HepG2 (cell line): ENCODE measurements around the gene MAP3K19. TPM values are rescaled to one million over a fixed set of nuclear protein-coding genes. Genes with fewer than 3 reads are reported as not detected.

Experiments used
- ARID4A ChIP-seq: sonication (generic); formaldehyde crosslinking; IDR thresholded peaks from 2 replicates; pipeline ENCODE4 v1.5.0; 2020; ENCODE audit warnings: mild to moderate bottlenecking, missing genetic modification reagents, borderline replicate concordance
- BATF2 ChIP-seq: sonication (generic); formaldehyde crosslinking; IDR thresholded peaks from 2 replicates; pipeline ENCODE4 v1.8.0; 2022; ENCODE audit warnings: mild to moderate bottlenecking, missing genetic modification reagents, moderate library complexity
- CAMTA2 ChIP-seq: sonication (generic); formaldehyde crosslinking; IDR thresholded peaks from 2 replicates; pipeline ENCODE4 v1.4.0; 2020; ENCODE audit warnings: mild to moderate bottlenecking, missing genetic modification reagents, borderline replicate concordance
- CHCHD3 ChIP-seq: sonication (generic); formaldehyde crosslinking; IDR thresholded peaks from 2 replicates; pipeline ENCODE4 v1.8.0; 2022; ENCODE audit warnings: mild to moderate bottlenecking, missing genetic modification reagents, moderate library complexity
- CREB3 ChIP-seq: sonication (generic); formaldehyde crosslinking; IDR thresholded peaks from 2 replicates; pipeline ENCODE4 v1.5.0; 2020; ENCODE audit warnings: missing genetic modification reagents
- ETS1 ChIP-seq: sonication (generic); formaldehyde crosslinking; IDR thresholded peaks from 2 replicates; pipeline ENCODE4 v1.4.0; 2020; ENCODE audit warnings: missing genetic modification reagents
- MEF2D ChIP-seq: sonication (generic); formaldehyde crosslinking; IDR thresholded peaks from 2 replicates; pipeline ENCODE4 v1.5.1; 2020; ENCODE audit warnings: mild to moderate bottlenecking, missing genetic modification reagents
- MIER2 ChIP-seq: IDR thresholded peaks from 2 replicates; pipeline ENCODE4 v1.6.1; 2016; ENCODE audit warnings: missing biosample characterization, missing genetic modification reagents
- MYNN ChIP-seq: sonication (generic); formaldehyde crosslinking; IDR thresholded peaks from 2 replicates; pipeline ENCODE4 v1.4.0; 2020; ENCODE audit warnings: mild to moderate bottlenecking, low read depth, missing genetic modification reagents
- RFX3 ChIP-seq: IDR thresholded peaks from 2 replicates; pipeline ENCODE4 v1.6.1; 2016; ENCODE audit warnings: missing biosample characterization, missing genetic modification reagents
- RFXAP ChIP-seq: sonication (generic); formaldehyde crosslinking; IDR thresholded peaks from 2 replicates; pipeline ENCODE4 v1.4.0; 2020; ENCODE audit warnings: missing genetic modification reagents, borderline replicate concordance
- SKI ChIP-seq: fragments of 450-650 bp; IDR thresholded peaks from one replicate; pipeline ENCODE4 v1.6.1; 2018; ENCODE audit warnings: mild to moderate bottlenecking; ENCODE audit not compliant: partially characterized antibody
- SOX13 ChIP-seq, 3 experiments: fragments of 450-650 bp in 1 of 3; sonication (generic) in 1 of 3; formaldehyde crosslinking in 1 of 3; IDR thresholded peaks in 2 of 3; conservative IDR thresholded peaks in 1 of 3; 2 replicates each; pipeline versions ENCODE4 v1.5.0 to v1.6.1; 2016 to 2020; ENCODE audit warnings: antibody characterized with exemption in 1 of 3, mild to moderate bottlenecking in 1 of 3, missing compliant biosample characterization in 1 of 3, missing genetic modification reagents in 1 of 3, moderate library complexity in 1 of 3
- SRSF4 ChIP-seq: fragments of 200-400 bp; formaldehyde crosslinking; IDR thresholded peaks from one replicate; pipeline ENCODE4 v1.6.1; 2018; ENCODE audit warnings: mild to moderate bottlenecking, low read depth, low read length, moderate library complexity; ENCODE audit not compliant: poor library complexity, severe bottlenecking
- THAP11 ChIP-seq: IDR thresholded peaks from 2 replicates; pipeline ENCODE4 v1.6.1; 2016; ENCODE audit warnings: missing biosample characterization, missing genetic modification reagents
- ZBTB46 ChIP-seq: sonication (generic); formaldehyde crosslinking; IDR thresholded peaks from 2 replicates; pipeline ENCODE4 v1.4.0; 2020; ENCODE audit warnings: mild to moderate bottlenecking, missing genetic modification reagents, borderline replicate concordance
- ZNF136 ChIP-seq: sonication (generic); formaldehyde crosslinking; IDR thresholded peaks from 2 replicates; pipeline ENCODE4 v1.8.1; 2022; ENCODE audit warnings: low read depth, mild to moderate bottlenecking, moderate library complexity, missing genetic modification reagents
- ZNF546 ChIP-seq: sonication (generic); formaldehyde crosslinking; conservative IDR thresholded peaks from 2 replicates; pipeline ENCODE4 v1.8.1; 2023; ENCODE audit warnings: mild to moderate bottlenecking, missing genetic modification reagents
- ZNF775 ChIP-seq: sonication (generic); formaldehyde crosslinking; IDR thresholded peaks from 2 replicates; pipeline ENCODE4 v1.4.0; 2020; ENCODE audit warnings: missing genetic modification reagents, mild to moderate bottlenecking, moderate library complexity, borderline replicate concordance
- polyA plus RNA-seq, 8 experiments: library from polyadenylated mRNA; depleted of rRNA in 3 of 8; stranded (reverse) in 7 of 8; unstranded in 1 of 8; fragments of >200 nt; fragmentation: Illumina TruSeq in 4 of 8; extraction: Trizol in 4 of 8; gene quantifications; 2 replicates each; pipeline versions ENCODE4 v1.2.1 to v1.2.3, GENCODE V29; 2011 to 2016; ENCODE audit warnings: low read depth in 4 of 8, missing spikeins in 1 of 8, mixed read lengths in 1 of 8; ENCODE audit not compliant: insufficient read depth in 1 of 8
- total RNA-seq, 5 experiments: library from RNA; depleted of rRNA; stranded (reverse); fragments of >200 nt; fragmentation: Illumina TruSeq; extraction: Trizol; gene quantifications; 2 replicates each; pipeline ENCODE4 v1.2.3, GENCODE V29; 2016; ENCODE audit warnings: low read depth in 1 of 5

Gene MAP3K19
- total and polyA plus RNA-seq, 2 of the 13 experiments (the other 11 are each of a cell fraction or from before 2014, with no cell fraction given): not detected

GRCh38 chr2:135052042-135052876 lies 5.0 kb upstream of the MAP3K19 start, which contains the start of gene RAB3GAP1 (continued):
- TF ChIP-seq MEF2D (CRISPR knock-in tag): peak; percentile 63
- 0 out of 2 replicates have a peak, but pooled peaks have one; percentile 71 for TF ChIP-seq ZNF136 (CRISPR knock-in tag)
- TF ChIP-seq ZNF775 (CRISPR knock-in tag): no peak
- TF ChIP-seq SOX13 (IDR thresholded peaks at IDR 0.05): no peak
- TF ChIP-seq SOX13 (CRISPR knock-in tag; conservative IDR thresholded peaks at IDR 0.05 in 1 of 2, IDR thresholded peaks at IDR 0.05 in 1 of 2): no peak; a peak in 1 of 4 replicates
- TF ChIP-seq SRSF4: no peak
- TF ChIP-seq MIER2: no peak
- peak; percentile 28; the same call in 1 of the 2 replicates for TF ChIP-seq CREB3
- peak; percentile 48; the same call in 1 of the 2 replicates for TF ChIP-seq MYNN
- no peak for TF ChIP-seq SKI
- TF ChIP-seq ZBTB46 (CRISPR knock-in tag): no peak
- peak; percentile 40; the same call in 1 of the 2 replicates for TF ChIP-seq RFXAP (CRISPR knock-in tag)
- no peak for TF ChIP-seq RFX3 (CRISPR knock-in tag)
- TF ChIP-seq ZNF546: 0 out of 2 replicates have a peak, but pooled peaks have one; percentile 44
- peak; percentile 71 for TF ChIP-seq THAP11
- no peak for TF ChIP-seq ETS1 (CRISPR knock-in tag)
- TF ChIP-seq CHCHD3 (CRISPR knock-in tag): peak; percentile 86; the same call in 1 of the 2 replicates
- no peak for TF ChIP-seq CAMTA2 (CRISPR knock-in tag)
- TF ChIP-seq ARID4A (CRISPR knock-in tag): peak; percentile 87
- no peak for TF ChIP-seq BATF2 (CRISPR knock-in tag)
